HUDEP-2 (cell line): ENCODE measurements around the gene ANKFN1.
"Not testable (repeated sequence)": the region's sequence is repeated elsewhere in the genome, so short reads cannot be mapped to it uniquely, and the experiment has no call there.

ENCODE experiments used
- DNase-seq, 76 experiments: peaks; one replicate each; lab custom pipeline; 2025; ENCODE audit not compliant: unreplicated experiment in 76 of 76; lab: John Stamatoyannopoulos, UW

ANKFN1 gene

DNA sequence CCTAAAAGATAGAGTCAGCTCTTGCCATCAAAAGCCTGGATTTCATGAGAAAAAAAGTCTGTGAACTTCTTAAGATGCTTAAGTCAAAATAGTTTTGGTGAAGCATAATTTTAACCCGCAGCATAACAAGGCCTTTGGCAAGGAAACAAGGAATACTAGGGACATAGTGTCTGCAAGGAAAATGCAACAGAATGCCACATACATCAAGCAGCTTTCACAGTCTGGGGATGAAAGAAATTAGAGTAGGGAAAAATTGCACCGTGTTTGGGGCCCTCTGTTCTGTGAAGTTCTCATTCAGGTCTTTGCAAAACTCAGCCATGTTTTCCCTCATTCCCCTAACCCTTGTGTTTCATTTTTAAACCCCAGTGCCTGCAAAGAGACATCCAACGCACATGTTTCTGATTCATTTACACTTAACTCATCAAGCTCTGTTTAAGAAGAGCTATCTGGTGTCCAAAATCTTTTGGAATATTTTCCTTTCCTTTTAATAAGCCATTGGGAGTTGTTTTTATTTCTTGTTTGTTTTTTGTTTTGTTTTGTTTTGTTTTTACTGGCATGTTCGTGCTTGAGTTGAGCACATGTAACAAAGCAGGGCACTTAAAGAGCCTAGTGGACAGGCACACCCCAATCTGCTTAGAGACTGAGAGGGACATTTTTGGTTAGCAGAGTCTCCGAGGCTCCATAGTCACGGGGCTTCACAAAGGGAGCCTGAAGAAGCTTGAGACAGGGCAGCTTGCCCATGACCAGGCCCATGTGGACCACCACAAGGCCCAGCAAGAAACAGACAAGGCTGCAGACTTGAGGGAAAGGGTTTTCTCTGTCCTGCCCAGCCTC lies 116.5 kb downstream of the ANKFN1 start:
- no peak for DNase-seq

DNA sequence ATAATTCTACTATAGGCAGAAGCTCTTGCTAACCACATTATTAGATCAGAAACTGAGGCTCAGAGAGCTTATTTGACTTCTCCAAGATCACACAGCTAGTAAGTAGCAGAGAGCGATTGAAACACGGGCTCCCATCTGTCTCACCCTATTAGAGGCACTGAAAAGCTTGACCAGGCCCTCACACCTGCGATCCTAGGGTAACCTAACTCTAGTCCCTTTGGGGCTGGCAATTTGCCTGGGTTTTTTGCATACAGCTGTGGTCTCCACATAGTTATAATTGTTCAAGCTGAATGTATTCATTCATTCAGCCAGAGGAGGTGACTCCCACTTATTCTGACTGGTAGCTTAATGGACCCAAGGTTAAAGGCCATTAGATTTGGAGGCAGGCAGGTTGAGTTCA lies 121.2 kb downstream of the ANKFN1 start:
- DNase-seq, result no peak

DNA sequence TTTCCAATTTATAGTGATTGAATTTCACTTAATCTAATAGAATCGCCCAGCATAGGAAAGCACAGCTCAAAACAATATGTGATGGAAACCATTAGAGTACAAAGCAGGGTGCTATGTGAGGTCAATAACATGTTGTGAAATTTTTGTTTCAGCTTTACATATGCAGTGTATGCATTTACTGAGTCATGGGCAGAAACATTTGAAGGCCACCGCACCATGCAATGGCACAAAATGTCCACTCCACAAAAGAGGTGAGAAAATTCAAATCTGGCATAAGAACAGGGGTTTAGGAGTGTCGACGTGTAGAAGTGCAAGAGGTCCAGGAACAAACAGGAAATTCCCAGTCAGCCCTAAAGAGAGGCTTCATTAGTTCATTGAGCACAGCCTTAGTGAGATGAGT lies 131.2 kb downstream of the ANKFN1 start:
- DNase-seq, result no peak

- DNase-seq, result not testable (repeated sequence)
Measured at GRCh38 chr17:56288786-56289185, 135.5 kb downstream of the ANKFN1 start.

DNA sequence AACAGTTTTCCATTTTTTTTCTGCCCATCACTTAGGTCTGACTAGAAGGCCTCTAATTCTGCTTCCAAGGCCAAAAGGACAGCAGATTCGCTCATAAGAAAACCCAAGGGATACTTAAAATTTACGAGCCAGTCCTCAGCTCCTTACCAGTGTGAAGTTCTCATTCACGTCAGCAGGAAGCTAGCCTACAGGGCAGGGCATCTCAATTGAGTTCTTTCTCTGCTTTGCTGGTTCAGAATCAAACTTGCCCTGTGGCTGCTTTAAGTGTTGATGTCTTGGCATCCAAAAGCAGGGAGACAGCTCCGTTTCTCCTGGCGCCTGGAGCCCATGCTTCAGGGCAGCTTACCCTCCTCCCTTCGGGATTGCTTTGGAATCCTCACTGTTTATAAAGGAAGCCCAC lies 136.0 kb downstream of the ANKFN1 start:
- DNase-seq, result no peak

DNA sequence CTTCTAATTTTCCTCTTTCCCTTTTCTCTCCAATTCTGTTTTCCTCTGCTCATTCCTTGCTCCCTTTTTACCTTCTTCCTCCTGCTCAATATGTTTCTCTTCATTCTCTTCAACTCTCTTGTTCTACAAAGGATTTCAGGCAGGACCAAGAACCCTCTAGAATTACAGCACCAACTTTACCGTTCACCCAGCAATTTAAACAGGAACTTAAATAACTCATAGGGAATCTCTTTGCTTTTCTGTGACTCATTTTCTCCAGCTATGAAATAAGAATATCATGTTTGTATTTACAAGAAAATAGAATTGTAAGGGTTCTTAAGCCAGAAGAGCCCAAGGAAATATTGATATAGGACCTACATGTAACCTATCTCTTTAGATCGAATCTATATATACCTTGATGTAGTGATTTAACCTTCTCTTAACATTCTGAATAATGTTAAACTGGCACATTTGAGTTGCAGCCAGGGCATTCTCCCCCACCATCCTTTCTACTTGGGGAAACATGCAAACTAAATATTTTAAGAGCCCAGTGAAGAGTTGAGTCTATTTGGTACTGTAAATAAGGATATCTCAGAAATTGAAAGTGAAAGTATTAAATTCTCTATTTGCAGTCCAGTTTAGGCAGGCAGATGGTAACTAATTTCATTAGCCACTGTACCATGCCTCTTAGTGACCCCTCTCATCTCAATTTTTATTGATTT lies 137.0 kb downstream of the ANKFN1 start:
- no peak for DNase-seq

GRCh38 chr17:56290802-56291118 lies 137.5 kb downstream of the ANKFN1 start:
- DNase-seq, result no peak

GRCh38 chr17:56291226-56291805 lies 138.0 kb downstream of the ANKFN1 start:
- DNase-seq, result no peak

DNA sequence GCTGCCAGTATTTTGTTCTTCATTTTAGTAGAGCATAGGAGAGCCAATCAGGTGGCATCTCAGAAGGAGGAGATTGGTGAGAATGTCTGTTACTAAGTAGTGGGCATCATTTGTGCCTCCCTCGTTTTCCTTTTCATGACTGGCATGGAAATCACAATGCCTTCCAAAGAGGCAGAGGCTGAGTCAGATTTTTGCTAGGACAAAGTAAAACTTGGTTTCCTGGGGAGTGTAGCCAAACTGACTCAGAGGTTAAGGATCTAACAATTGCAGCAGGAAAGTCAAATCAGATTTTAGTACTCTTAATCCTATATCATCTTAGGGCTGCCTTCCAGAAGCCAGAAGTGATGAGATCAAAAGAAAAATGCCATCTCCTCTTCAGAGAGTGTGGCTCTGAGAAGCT lies 138.7 kb downstream of the ANKFN1 start:
- DNase-seq, result no peak

- DNase-seq, result no peak
Measured at GRCh38 chr17:56292578-56292977, 139.3 kb downstream of the ANKFN1 start.

DNA sequence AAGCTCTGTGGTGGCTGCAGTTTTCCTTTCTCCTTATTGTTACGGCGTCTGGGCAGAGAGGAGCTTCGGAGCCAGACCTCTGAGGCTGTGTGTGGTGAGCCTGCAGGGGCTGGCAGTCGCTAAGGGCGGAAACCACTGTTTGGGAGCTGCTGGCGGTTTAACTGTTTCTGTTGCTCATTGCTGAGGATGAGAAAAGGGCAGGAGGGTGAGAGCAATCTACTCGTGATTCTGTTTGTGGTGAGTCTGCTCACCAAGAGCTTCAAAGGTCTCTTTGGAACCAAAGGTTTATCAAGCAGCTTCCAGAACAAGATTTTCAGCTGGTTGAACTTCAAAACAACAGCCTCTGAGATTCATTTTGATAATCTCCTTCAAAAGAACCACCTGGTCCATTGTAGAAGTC lies 143.9 kb downstream of the ANKFN1 start:
- DNase-seq, result no peak

DNA sequence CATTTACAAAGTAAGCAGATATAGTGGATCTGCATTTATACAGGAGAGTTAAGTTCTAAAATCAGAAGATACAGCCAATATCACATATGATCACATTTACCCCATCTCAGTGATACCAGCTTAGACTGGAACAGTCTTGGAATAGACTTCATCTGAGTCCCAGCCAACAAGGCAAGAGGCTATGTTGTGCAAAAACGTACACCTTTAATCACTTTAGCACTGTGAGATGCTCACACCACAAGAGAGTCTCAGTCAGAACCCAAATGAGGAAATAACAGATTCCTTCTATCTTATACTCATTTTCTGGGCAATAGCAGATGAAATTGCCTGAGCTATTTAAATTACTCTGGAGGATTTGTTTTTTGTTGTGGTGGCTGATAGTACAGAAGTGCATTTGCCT lies 145.6 kb downstream of the ANKFN1 start:
- no peak for DNase-seq

- DNase-seq, result no peak
Measured at GRCh38 chr17:56300144-56300543, 146.9 kb downstream of the ANKFN1 start.

DNA sequence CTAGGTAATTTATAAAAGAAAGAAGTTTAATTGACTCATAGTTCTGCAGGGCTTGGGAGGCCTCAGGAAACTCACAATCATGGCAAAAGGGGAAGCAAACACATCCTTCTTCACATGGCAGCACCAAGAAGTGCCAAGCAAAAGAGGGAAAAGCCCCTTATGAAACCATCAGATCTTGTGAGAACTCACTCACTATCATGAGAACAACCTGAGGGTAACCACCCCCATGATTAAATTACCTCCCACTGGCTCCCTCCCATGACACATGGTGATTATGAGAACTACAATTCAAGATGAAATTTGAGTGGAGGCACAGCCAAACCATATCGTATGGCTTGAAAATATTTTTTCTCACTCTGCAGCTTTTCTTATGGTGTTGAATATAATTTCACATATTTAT lies 151.7 kb downstream of the ANKFN1 start:
- DNase-seq, result no peak

DNA sequence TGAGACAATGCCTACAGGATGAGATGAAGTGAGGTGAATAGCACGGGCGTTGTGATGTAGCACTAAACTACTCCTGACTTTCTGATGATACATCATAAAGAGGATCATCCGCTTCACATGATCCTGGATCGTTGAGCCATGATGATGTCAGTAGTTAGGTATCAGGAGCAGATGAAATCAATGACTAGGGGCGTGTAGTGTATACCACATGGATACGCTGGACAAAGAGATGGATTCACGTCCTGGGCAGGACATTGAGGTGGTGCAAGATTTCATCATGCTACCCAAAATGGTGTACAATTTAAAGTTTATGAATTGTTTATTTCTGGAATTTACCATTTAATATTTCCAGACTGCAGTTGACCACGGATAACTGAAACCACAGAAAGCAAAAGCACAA lies 156.6 kb downstream of the ANKFN1 start:
- DNase-seq, result no peak

DNA sequence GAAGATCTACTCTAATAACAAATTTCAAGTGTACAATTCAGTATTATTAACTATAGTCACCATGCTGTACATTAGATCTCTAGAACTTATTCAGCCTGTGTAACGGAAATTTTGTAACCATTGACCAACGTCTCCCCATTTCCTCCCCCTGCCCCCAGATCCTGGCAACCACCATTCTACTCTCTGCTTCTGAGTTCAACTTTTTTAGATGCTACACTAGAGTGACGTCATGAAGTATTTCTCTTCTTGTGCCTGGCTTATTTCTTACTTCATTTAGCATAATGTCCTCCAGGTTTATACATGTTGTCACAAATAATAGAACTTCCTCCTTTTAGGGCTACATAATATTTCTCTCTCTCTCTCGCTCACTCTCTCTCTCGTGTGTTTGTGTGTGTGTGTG lies 157.5 kb downstream of the ANKFN1 start:
- no peak for DNase-seq

- no peak for DNase-seq
Measured at GRCh38 chr17:56313201-56313600, 159.9 kb downstream of the ANKFN1 start.

GRCh38 chr17:56314026-56314425 lies 160.8 kb downstream of the ANKFN1 start:
- DNase-seq, result no peak

DNA sequence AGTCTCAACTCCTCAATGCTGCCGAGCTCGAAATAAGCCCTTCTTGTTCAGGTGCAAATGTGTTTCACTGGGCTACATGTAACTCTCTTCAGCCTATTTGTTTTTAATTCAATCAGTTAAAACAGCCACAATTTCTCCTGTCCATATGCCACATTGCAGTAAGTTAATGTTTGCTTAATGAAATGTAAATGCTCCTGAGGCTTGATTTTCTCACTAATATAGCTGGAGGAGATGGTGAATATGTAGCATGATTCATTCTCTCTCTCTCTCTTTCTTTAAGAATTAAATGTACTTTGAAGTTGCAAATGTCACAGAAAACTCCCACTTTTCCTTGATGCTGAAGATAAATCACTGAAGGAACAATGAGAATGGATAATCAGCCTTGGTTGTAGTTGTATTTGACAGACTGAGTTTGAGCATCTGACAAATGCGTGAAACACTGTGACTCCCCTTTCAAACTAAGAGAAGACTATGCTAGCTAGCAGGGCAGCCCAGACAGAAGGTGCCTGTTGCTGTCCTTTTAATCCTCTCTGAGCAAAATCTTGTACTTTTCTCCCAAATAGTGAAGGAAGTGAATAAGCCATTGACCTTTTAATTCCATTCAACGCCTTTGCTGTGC lies 161.8 kb downstream of the ANKFN1 start:
- DNase-seq, result no peak

DNA sequence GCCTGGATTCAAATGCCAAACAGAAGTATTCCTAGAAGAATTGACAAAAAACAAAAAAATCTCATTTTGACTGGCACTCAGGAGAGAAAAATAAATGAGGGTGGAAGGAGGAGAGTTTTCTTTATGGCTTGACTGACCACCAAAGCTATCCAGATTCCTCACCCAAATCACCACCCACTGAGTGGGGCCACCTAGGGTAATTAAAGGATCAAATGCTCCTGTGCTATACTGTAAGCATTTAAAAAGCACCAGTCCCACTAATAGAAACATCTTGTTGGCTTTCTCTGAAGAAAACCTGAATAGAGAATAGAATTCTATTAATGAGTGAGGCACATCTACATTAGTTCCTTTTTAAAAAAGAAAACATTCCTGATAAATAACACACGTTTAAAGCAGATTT lies 163.3 kb downstream of the ANKFN1 start:
- no peak for DNase-seq

- DNase-seq, result no peak
Measured at GRCh38 chr17:56317351-56318208, 164.3 kb downstream of the ANKFN1 start.
